HepG2 (cell line): ENCODE data around the gene ACSF3. TPM values are rescaled to one million over a fixed set of nuclear protein-coding genes. Genes with fewer than 3 reads are reported as not detected.

Experiments used
- AGO2 ChIP-seq: fragments of 200-400 bp; formaldehyde crosslinking; optimal IDR thresholded peaks from 2 replicates; pipeline ENCODE3; 2017; ENCODE audit warnings: mild to moderate bottlenecking, low read depth, low read length, moderate library complexity
- CAMTA2 ChIP-seq: sonication (generic); formaldehyde crosslinking; IDR thresholded peaks from 2 replicates; pipeline ENCODE4 v1.4.0; 2020; ENCODE audit warnings: mild to moderate bottlenecking, missing genetic modification reagents, borderline replicate concordance
- ELF3 ChIP-seq: IDR thresholded peaks from 2 replicates; pipeline ENCODE4 v1.6.1; 2016; ENCODE audit warnings: missing genetic modification reagents, missing compliant biosample characterization
- MBNL3 ChIP-seq: fragments of 250-450 bp; sonication (Bioruptor Pico); conservative IDR thresholded peaks from 2 replicates; pipeline ENCODE4 v1.8.0; 2022; ENCODE audit warnings: mild to moderate bottlenecking, inconsistent platforms
- MTA1 ChIP-seq: sonication (generic); formaldehyde crosslinking; IDR thresholded peaks from 2 replicates; pipeline ENCODE4 v1.4.0; 2020; ENCODE audit warnings: missing genetic modification reagents, mild to moderate bottlenecking, borderline replicate concordance
- MXI1 ChIP-seq: IDR thresholded peaks from 3 replicates; pipeline ENCODE4 v1.6.1; 2012; ENCODE audit warnings: low read depth, low read length, inconsistent platforms, borderline replicate concordance
- NCOA5 ChIP-seq: sonication (generic); formaldehyde crosslinking; IDR thresholded peaks from 2 replicates; pipeline ENCODE4 v1.4.0; 2020; ENCODE audit warnings: missing genetic modification reagents
- NR2F2 ChIP-seq: IDR thresholded peaks from 2 replicates; pipeline ENCODE4 v1.6.1; 2012; ENCODE audit warnings: low read depth, inconsistent platforms, borderline replicate concordance
- REXO4 ChIP-seq: sonication (generic); formaldehyde crosslinking; IDR thresholded peaks from 2 replicates; pipeline ENCODE4 v1.8.0; 2022; ENCODE audit warnings: missing genetic modification reagents, mild to moderate bottlenecking, borderline replicate concordance
- RXRB ChIP-seq: IDR thresholded peaks from 2 replicates; pipeline ENCODE4 v1.6.1; 2016; ENCODE audit warnings: borderline replicate concordance, missing genetic modification reagents, missing compliant biosample characterization
- ZBTB20 ChIP-seq: sonication (generic); formaldehyde crosslinking; IDR thresholded peaks from 2 replicates; pipeline ENCODE4 v1.8.1; 2023; ENCODE audit warnings: missing genetic modification reagents, low read depth, mild to moderate bottlenecking, borderline replicate concordance
- ZBTB39 ChIP-seq: sonication (generic); formaldehyde crosslinking; IDR thresholded peaks from 2 replicates; pipeline ENCODE4 v1.5.0; 2020; ENCODE audit warnings: missing genetic modification reagents
- ZNF274 ChIP-seq: sonication (generic); formaldehyde crosslinking; IDR thresholded peaks from 2 replicates; pipeline ENCODE4 v1.5.1; 2020; ENCODE audit warnings: mild to moderate bottlenecking, missing genetic modification reagents
- ZNF3 ChIP-seq: IDR thresholded peaks from 2 replicates; pipeline ENCODE4 v1.7.0; 2017; ENCODE audit warnings: inconsistent platforms
- ZNF30 ChIP-seq: sonication (generic); formaldehyde crosslinking; IDR thresholded peaks from 2 replicates; pipeline ENCODE4 v1.5.0; 2020; ENCODE audit warnings: mild to moderate bottlenecking, missing genetic modification reagents
- ZNF580 ChIP-seq: IDR thresholded peaks from 2 replicates; pipeline ENCODE4 v1.6.1; 2016; ENCODE audit warnings: low read depth, borderline replicate concordance
- ZNF7 ChIP-seq: IDR thresholded peaks from 2 replicates; pipeline ENCODE4 v1.6.1; 2016; ENCODE audit warnings: missing biosample characterization, missing genetic modification reagents
- ZSCAN21 ChIP-seq: sonication (generic); formaldehyde crosslinking; IDR thresholded peaks from 2 replicates; pipeline ENCODE4 v1.8.0; 2022; ENCODE audit warnings: mild to moderate bottlenecking, missing genetic modification reagents, moderate library complexity, borderline replicate concordance
- polyA plus RNA-seq, 8 experiments: library from polyadenylated mRNA; depleted of rRNA in 3 of 8; stranded (reverse) in 7 of 8; unstranded in 1 of 8; fragments of >200 nt; fragmentation: Illumina TruSeq in 4 of 8; extraction: Trizol in 4 of 8; gene quantifications; 2 replicates each; pipeline versions ENCODE4 v1.2.1 to v1.2.3, GENCODE V29; 2011 to 2016; ENCODE audit warnings: low read depth in 4 of 8, missing spikeins in 1 of 8, mixed read lengths in 1 of 8; ENCODE audit not compliant: insufficient read depth in 1 of 8
- total RNA-seq, 5 experiments: library from RNA; depleted of rRNA; stranded (reverse); fragments of >200 nt; fragmentation: Illumina TruSeq; extraction: Trizol; gene quantifications; 2 replicates each; pipeline ENCODE4 v1.2.3, GENCODE V29; 2016; ENCODE audit warnings: low read depth in 1 of 5
- TF ChIP-seq, protein P1 (sequence below): sonication (generic); formaldehyde crosslinking; IDR thresholded peaks from 2 replicates; pipeline ENCODE4 v1.4.0; 2020; ENCODE audit warnings: missing genetic modification reagents
- TF ChIP-seq, protein P2 (sequence below): IDR thresholded peaks from 2 replicates; pipeline ENCODE4 v1.6.1; 2016; ENCODE audit warnings: mild to moderate bottlenecking, missing biosample characterization, missing genetic modification reagents
- TF ChIP-seq, protein P3 (sequence below): sonication (generic); formaldehyde crosslinking; IDR thresholded peaks from 2 replicates; pipeline ENCODE4 v1.5.0; 2020; ENCODE audit warnings: mild to moderate bottlenecking, missing genetic modification reagents, moderate library complexity

Gene ACSF3
- total and polyA plus RNA-seq, 2 of the 13 experiments (the other 11 are each of a cell fraction or from before 2014, with no cell fraction given): 14.9 to 30.6 TPM

DNA sequence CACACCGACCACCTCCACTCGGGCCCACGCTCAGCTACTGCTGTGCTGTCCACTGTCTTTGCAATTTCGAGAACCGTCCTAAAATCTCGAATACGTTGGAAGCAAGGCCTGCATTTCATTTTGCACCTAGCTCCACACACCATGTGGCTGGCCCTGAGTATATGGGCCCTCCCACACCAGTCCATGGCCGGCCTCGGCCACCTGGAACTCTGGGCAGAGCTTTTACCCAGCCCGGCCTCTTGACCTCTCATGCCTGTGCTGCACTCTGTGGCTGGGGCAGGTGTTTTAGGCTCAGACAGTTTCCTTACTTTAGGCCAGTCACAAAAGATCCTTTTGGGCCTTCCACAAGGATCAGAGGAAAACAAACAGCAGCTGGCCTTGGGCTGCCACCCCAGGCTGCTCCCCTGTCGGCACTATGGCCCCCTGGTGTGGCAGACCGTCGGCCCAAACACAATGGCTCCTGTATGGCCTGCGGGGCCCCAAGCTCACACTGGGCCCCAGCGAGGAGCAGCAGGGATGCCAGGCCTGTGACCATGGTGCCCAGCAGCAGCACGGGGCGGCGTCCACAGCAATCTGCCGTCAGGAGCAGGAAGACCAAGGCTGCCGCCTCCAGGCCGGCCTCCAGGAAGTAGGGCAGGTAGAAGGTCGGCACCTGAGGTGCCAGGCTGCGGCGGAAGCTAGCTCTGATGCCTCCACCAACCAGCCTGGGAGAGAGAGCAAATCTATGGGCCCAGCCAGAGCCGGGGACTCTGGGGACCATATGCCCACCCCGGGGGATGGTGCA lies 104.2 kb downstream of the ACSF3 start (continued):
- TF ChIP-seq, protein P1, sequence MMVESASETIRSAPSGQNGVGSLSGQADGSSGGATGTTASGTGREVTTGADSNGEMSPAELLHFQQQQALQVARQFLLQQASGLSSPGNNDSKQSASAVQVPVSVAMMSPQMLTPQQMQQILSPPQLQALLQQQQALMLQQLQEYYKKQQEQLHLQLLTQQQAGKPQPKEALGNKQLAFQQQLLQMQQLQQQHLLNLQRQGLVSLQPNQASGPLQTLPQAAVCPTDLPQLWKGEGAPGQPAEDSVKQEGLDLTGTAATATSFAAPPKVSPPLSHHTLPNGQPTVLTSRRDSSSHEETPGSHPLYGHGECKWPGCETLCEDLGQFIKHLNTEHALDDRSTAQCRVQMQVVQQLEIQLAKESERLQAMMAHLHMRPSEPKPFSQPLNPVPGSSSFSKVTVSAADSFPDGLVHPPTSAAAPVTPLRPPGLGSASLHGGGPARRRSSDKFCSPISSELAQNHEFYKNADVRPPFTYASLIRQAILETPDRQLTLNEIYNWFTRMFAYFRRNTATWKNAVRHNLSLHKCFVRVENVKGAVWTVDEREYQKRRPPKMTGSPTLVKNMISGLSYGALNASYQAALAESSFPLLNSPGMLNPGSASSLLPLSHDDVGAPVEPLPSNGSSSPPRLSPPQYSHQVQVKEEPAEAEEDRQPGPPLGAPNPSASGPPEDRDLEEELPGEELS: peak; percentile 86
- TF ChIP-seq ELF3 (CRISPR knock-in tag): no peak; the same call in 1 of the 2 replicates
- TF ChIP-seq ZBTB20: 0 out of 2 replicates have a peak, but pooled peaks have one; percentile 59
- no peak for TF ChIP-seq ZNF30
- TF ChIP-seq RXRB: peak; percentile 82
- TF ChIP-seq ZSCAN21 (CRISPR knock-in tag): peak; percentile 59
- TF ChIP-seq, protein P2, sequence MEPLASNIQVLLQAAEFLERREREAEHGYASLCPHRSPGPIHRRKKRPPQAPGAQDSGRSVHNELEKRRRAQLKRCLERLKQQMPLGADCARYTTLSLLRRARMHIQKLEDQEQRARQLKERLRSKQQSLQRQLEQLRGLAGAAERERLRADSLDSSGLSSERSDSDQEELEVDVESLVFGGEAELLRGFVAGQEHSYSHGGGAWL (CRISPR knock-in tag): no peak
- peak; percentile 68 for TF ChIP-seq AGO2
- peak; percentile 86; the same call in 1 of the 2 replicates for TF ChIP-seq MTA1 (CRISPR knock-in tag)
- TF ChIP-seq MXI1: 0 out of 3 replicates have a peak, but pooled peaks have one; percentile 60
- TF ChIP-seq, protein P3, sequence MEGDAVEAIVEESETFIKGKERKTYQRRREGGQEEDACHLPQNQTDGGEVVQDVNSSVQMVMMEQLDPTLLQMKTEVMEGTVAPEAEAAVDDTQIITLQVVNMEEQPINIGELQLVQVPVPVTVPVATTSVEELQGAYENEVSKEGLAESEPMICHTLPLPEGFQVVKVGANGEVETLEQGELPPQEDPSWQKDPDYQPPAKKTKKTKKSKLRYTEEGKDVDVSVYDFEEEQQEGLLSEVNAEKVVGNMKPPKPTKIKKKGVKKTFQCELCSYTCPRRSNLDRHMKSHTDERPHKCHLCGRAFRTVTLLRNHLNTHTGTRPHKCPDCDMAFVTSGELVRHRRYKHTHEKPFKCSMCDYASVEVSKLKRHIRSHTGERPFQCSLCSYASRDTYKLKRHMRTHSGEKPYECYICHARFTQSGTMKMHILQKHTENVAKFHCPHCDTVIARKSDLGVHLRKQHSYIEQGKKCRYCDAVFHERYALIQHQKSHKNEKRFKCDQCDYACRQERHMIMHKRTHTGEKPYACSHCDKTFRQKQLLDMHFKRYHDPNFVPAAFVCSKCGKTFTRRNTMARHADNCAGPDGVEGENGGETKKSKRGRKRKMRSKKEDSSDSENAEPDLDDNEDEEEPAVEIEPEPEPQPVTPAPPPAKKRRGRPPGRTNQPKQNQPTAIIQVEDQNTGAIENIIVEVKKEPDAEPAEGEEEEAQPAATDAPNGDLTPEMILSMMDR (CRISPR knock-in tag): peak; percentile 41
- no peak for TF ChIP-seq ZNF7 (CRISPR knock-in tag)
- TF ChIP-seq NCOA5 (CRISPR knock-in tag): no peak
- no peak for TF ChIP-seq ZBTB39 (CRISPR knock-in tag)
- TF ChIP-seq NR2F2: peak; percentile 97
- no peak for TF ChIP-seq ZNF274 (CRISPR knock-in tag)
- TF ChIP-seq ZNF3 (CRISPR knock-in tag): no peak; the same call in none of the 2 replicates
- TF ChIP-seq CAMTA2 (CRISPR knock-in tag): no peak
- peak; percentile 90; the same call in 1 of the 2 replicates for TF ChIP-seq ZNF580
- TF ChIP-seq REXO4 (CRISPR knock-in tag): no peak
- no peak for TF ChIP-seq MBNL3 (CRISPR knock-in tag)
